T-helper 2 cell (primary cell): ENCODE results near the gene ADCY5.

Source experiments
- DNase-seq, 5 experiments: peaks; one replicate each; pipeline versions ENCODE4 v3.0.0 to v3.0.0-alpha.2; 2012 to 2022

The ADCY5 gene

GRCh38 chr3:123340336-123340735 is 108.6 kb downstream of the ADCY5 start:
- DNase-seq = no peak

- no peak for DNase-seq
Observed at GRCh38 chr3:123339302-123339701, 109.6 kb downstream of the ADCY5 start.

GRCh38 chr3:123338620-123339061 is 110.2 kb downstream of the ADCY5 start:
- no peak for DNase-seq

- DNase-seq = no peak
Observed at GRCh38 chr3:123337948-123338619, 110.8 kb downstream of the ADCY5 start.

- no peak for DNase-seq
Observed at GRCh38 chr3:123337226-123337625, 111.7 kb downstream of the ADCY5 start.

GRCh38 chr3:123336441-123336851 is 112.4 kb downstream of the ADCY5 start:
- no peak for DNase-seq

- no peak for DNase-seq
Observed at GRCh38 chr3:123336001-123336400, 112.9 kb downstream of the ADCY5 start.

- DNase-seq = no peak
Observed at GRCh38 chr3:123335007-123335670, 113.8 kb downstream of the ADCY5 start.

GRCh38 chr3:123334056-123334455 is 114.8 kb downstream of the ADCY5 start:
- DNase-seq = no peak

- no peak for DNase-seq
Observed at GRCh38 chr3:123333401-123333800, 115.5 kb downstream of the ADCY5 start.

GRCh38 chr3:123332124-123332641 is 116.7 kb downstream of the ADCY5 start:
- no peak for DNase-seq

GRCh38 chr3:123331651-123332050 is 117.2 kb downstream of the ADCY5 start:
- no peak for DNase-seq

- no peak for DNase-seq
Observed at GRCh38 chr3:123331006-123331405, 117.9 kb downstream of the ADCY5 start.

GRCh38 chr3:123330441-123330991 is 118.4 kb downstream of the ADCY5 start:
- no peak for DNase-seq

- no peak for DNase-seq
Observed at GRCh38 chr3:123329636-123330340, 119.1 kb downstream of the ADCY5 start.

- DNase-seq = peak; percentile 31 to 58 (median 53)
Observed at GRCh38 chr3:123328851-123329635, 119.8 kb downstream of the ADCY5 start.

GRCh38 chr3:123327956-123328850 is 120.7 kb downstream of the ADCY5 start:
- no peak for DNase-seq

GRCh38 chr3:123327480-123327879 is 121.4 kb downstream of the ADCY5 start:
- DNase-seq = no peak

- DNase-seq = no peak
Observed at GRCh38 chr3:123326531-123326930, 122.4 kb downstream of the ADCY5 start.

- no peak for DNase-seq
Observed at GRCh38 chr3:123325766-123326256, 123.1 kb downstream of the ADCY5 start.
